GM12891 (cell line): ENCODE measurements around the gene THTPA.

Experiments used
- PAX5 ChIP-seq: IDR thresholded peaks from 2 replicates; pipeline ENCODE4 v1.6.1; 2011; ENCODE audit warnings: low read length, moderate library complexity, mild to moderate bottlenecking; ENCODE audit not compliant: insufficient read depth, severe bottlenecking
- POLR2A ChIP-seq: IDR thresholded peaks from 2 replicates; pipeline ENCODE4 v1.6.1; 2011; ENCODE audit warnings: low read depth, low read length, control low read depth
- POLR2AphosphoS5 ChIP-seq: IDR thresholded peaks from 2 replicates; pipeline ENCODE4 v1.6.1; 2011; ENCODE audit warnings: low read depth, low read length, control low read depth
- POU2F2 ChIP-seq: IDR thresholded peaks from 2 replicates; pipeline ENCODE4 v1.6.1; 2011; ENCODE audit warnings: low read depth, mild to moderate bottlenecking, control low read depth, low read length, moderate library complexity
- SPI1 ChIP-seq: IDR thresholded peaks from 2 replicates; pipeline ENCODE4 v1.6.1; 2011; ENCODE audit warnings: low read depth, low read length, control low read depth
- TAF1 ChIP-seq: IDR thresholded peaks from 2 replicates; pipeline ENCODE4 v1.6.1; 2011; ENCODE audit warnings: low read depth, low read length, control low read depth

DNA sequence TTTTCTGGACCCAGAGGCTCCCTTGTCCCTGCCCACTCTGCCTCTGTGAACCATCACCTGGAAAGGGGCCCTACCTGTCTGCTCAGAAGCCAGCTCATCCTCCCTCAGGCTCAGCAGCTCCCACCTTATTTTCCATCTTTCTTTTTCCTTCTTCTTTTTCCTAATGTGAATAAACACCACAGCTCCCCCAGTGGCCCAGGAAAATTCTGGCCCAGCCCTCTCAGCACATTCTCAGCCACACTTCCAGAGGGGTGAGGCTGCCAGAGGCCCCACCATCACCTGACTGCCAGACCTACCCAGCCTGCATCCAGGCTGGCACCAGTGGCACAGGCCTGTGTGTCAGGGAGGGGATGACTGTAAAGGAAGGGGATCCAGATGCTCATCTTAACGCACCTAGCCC lies 27.5 kb upstream of the THTPA start:
- no peak for TF ChIP-seq SPI1
- no peak for TF ChIP-seq POLR2A
- no peak for TF ChIP-seq POLR2AphosphoS5
- no peak for TF ChIP-seq TAF1
- no peak for TF ChIP-seq POU2F2
- no peak for TF ChIP-seq PAX5
